SK-N-SH (cell line): ENCODE results near the gene RFTN1. TPM values are rescaled to one million over a fixed set of nuclear protein-coding genes. Genes with fewer than 3 reads are reported as not detected.

Experiments
- CTCF ChIA-PET: fragments of 300-600, 350-600 bp; formaldehyde crosslinking; extraction: SDS; loops from one replicate; lab custom pipeline; 2021; lab: Yijun Ruan, JAX
- POLR2A ChIA-PET: fragments of 350-600 bp; sonication (Branson Sonifier 250); formaldehyde crosslinking; extraction: SDS; loops from one replicate; lab custom pipeline; 2020; ENCODE audit warnings: antibody characterized with exemption, inconsistent platforms; lab: Yijun Ruan, JAX
- DNase-seq: peaks from one replicate; pipeline ENCODE4 v3.0.0; 2012
- H2AFZ ChIP-seq: fragments of 200-600 bp; sonication (generic); 2 replicates; pipeline ENCODE4 v1.8.1; 2016; ENCODE audit warnings: antibody characterized with exemption, mild to moderate bottlenecking, low read depth
- H3F3A ChIP-seq: fragments of 200-600 bp; sonication (generic); replicated peaks from 2 replicates; pipeline ENCODE3; 2016; ENCODE audit warnings: antibody characterized with exemption, mild to moderate bottlenecking; ENCODE audit not compliant: insufficient read depth
- H3K27ac ChIP-seq, 2 experiments: fragments of 200-500 bp in 1 of 2; fragments of 200-600 bp in 1 of 2; sonication (Bioruptor generic) in 1 of 2; sonication (generic), shearing (Covaris generic) in 1 of 2; 2 replicates each; pipeline versions ENCODE4 v1.5.1 to v1.6.1; 2014 to 2016; ENCODE audit warnings: low read depth in 2 of 2, inconsistent platforms in 1 of 2, low read length in 1 of 2, mild to moderate bottlenecking in 1 of 2, mixed read lengths in 1 of 2
- H3K27me3 ChIP-seq: fragments of 200-600 bp; sonication (generic), shearing (Covaris generic); 2 replicates; pipeline ENCODE4 v1.6.1; 2016; ENCODE audit warnings: mixed run types; ENCODE audit not compliant: insufficient read depth
- H3K36me3 ChIP-seq, 2 experiments: fragments of 200-500 bp in 1 of 2; fragments of 200-600 bp in 1 of 2; sonication (Bioruptor generic) in 1 of 2; sonication (generic) in 1 of 2; replicated peaks in 1 of 2; 2 replicates each; pipeline versions ENCODE3 to v1.5.1; 2014 to 2016; ENCODE audit warnings: low read length in 1 of 2, mild to moderate bottlenecking in 1 of 2; ENCODE audit not compliant: insufficient read depth in 2 of 2, control insufficient read depth in 1 of 2
- H3K4me1 ChIP-seq, 2 experiments: fragments of 200-500 bp in 1 of 2; fragments of 200-600 bp in 1 of 2; sonication (Bioruptor generic) in 1 of 2; sonication (generic), shearing (Covaris generic) in 1 of 2; 2 replicates each; pipeline versions ENCODE4 v1.5.1 to v1.6.1; 2014 to 2016; ENCODE audit warnings: low read depth in 1 of 2, low read length in 1 of 2, mixed run types in 1 of 2; ENCODE audit not compliant: insufficient read depth in 2 of 2, control insufficient read depth in 1 of 2
- H3K4me2 ChIP-seq: fragments of 200-600 bp; sonication (generic), shearing (Covaris generic); 2 replicates; pipeline ENCODE4 v1.6.1; 2017; ENCODE audit warnings: mixed run types
- H3K4me3 ChIP-seq, 2 experiments: fragments of 200-500 bp in 1 of 2; fragments of 200-600 bp in 1 of 2; sonication (Bioruptor generic) in 1 of 2; sonication (generic), shearing (Covaris generic) in 1 of 2; 2 replicates each; pipeline versions ENCODE4 v1.5.1 to v1.8.1; 2014 to 2016; ENCODE audit warnings: low read depth in 2 of 2, inconsistent platforms in 1 of 2, low read length in 1 of 2, mild to moderate bottlenecking in 1 of 2, mixed read lengths in 1 of 2, moderate library complexity in 1 of 2
- H3K79me2 ChIP-seq: fragments of 200-600 bp; sonication (generic); 2 replicates; pipeline ENCODE4 v1.8.1; 2017; ENCODE audit warnings: mild to moderate bottlenecking; ENCODE audit not compliant: insufficient read depth
- H3K9ac ChIP-seq: fragments of 200-600 bp; sonication (generic); 2 replicates; pipeline ENCODE4 v1.6.1; 2017; ENCODE audit warnings: mixed run types
- H3K9me2 ChIP-seq: fragments of 200-600 bp; sonication (generic); 2 replicates; pipeline ENCODE4 v1.6.1; 2017; ENCODE audit warnings: mixed run types
- H3K9me3 ChIP-seq: fragments of 200-600 bp; sonication (generic); 2 replicates; pipeline ENCODE4 v1.6.1; 2017; ENCODE audit warnings: mixed run types, mild to moderate bottlenecking, moderate library complexity
- H4K20me1 ChIP-seq: fragments of 200-600 bp; sonication (generic); 2 replicates; pipeline ENCODE4 v1.6.1; 2017; ENCODE audit warnings: mild to moderate bottlenecking, mixed run types; ENCODE audit not compliant: insufficient read depth
- ELF1 ChIP-seq: IDR thresholded peaks from 2 replicates; pipeline ENCODE4 v1.4.0; 2012
- EZH2phosphoT487 ChIP-seq: fragments of 200-600 bp; sonication (generic); IDR thresholded peaks from 2 replicates; pipeline ENCODE4 v1.6.1; 2017; ENCODE audit warnings: low read depth, mixed run types, mild to moderate bottlenecking, antibody characterized with exemption, moderate library complexity, borderline replicate concordance
- FOSL2 ChIP-seq: IDR thresholded peaks from 2 replicates; pipeline ENCODE4 v1.4.0; 2012; ENCODE audit warnings: low read depth, mild to moderate bottlenecking, moderate library complexity, borderline replicate concordance
- GATA2 ChIP-seq: sonication (generic); formaldehyde crosslinking; IDR thresholded peaks from 2 replicates; pipeline ENCODE4 v1.5.0; 2020; ENCODE audit warnings: mild to moderate bottlenecking, missing genetic modification reagents
- JUND ChIP-seq: IDR thresholded peaks from 2 replicates; pipeline ENCODE4 v1.4.0; 2012
- NRF1 ChIP-seq: IDR thresholded peaks from 2 replicates; pipeline ENCODE4 v1.6.1; 2012; ENCODE audit warnings: low read depth, mild to moderate bottlenecking, low read length
- POLR2AphosphoS5 ChIP-seq: IDR thresholded peaks from 2 replicates; pipeline ENCODE4 v1.6.1; 2012; ENCODE audit warnings: low read depth, low read length
- RAD21 ChIP-seq: IDR thresholded peaks from 2 replicates; pipeline ENCODE4 v1.6.1; 2012; ENCODE audit warnings: mild to moderate bottlenecking, low read length
- RXRA ChIP-seq: IDR thresholded peaks from 2 replicates; pipeline ENCODE4 v1.4.0; 2012; ENCODE audit warnings: low read depth, mild to moderate bottlenecking, borderline replicate concordance
- SMC3 ChIP-seq: IDR thresholded peaks from 2 replicates; pipeline ENCODE4 v1.6.1; 2012; ENCODE audit warnings: low read depth, low read length, improper control_type of control experiment
- TCF12 ChIP-seq: IDR thresholded peaks from 2 replicates; pipeline ENCODE4 v1.4.0; 2012
- USF1 ChIP-seq: IDR thresholded peaks from 2 replicates; pipeline ENCODE4 v1.4.0; 2012; ENCODE audit warnings: low read depth, borderline replicate concordance
- ZBTB33 ChIP-seq: IDR thresholded peaks from 2 replicates; pipeline ENCODE4 v1.4.0; 2012; ENCODE audit warnings: low read depth, borderline replicate concordance
- WGBS: methylation state at CpG from one replicate; pipeline ENCODE4 v1.1.6; 2017; ENCODE audit warnings: low lambda C conversion rate; 5-methylcytosine and 5-hydroxymethylcytosine counted together
- polyA plus RNA-seq, 3 experiments: library from polyadenylated mRNA; depleted of rRNA; stranded (reverse); fragments of >200 nt; gene quantifications; 2 replicates each; pipeline ENCODE4 v1.2.3, GENCODE V29; 2012
- TF ChIP-seq, protein P1 (sequence below): fragments of 150-350 bp; IDR thresholded peaks from 2 replicates; pipeline ENCODE4 v1.6.1; 2016; ENCODE audit warnings: mild to moderate bottlenecking, low read depth, low read length
- TF ChIP-seq, protein P2 (sequence below): fragments of 150-350 bp; IDR thresholded peaks from 2 replicates; pipeline ENCODE4 v1.6.1; 2017; ENCODE audit warnings: antibody characterized with exemption, low read length, low read depth, borderline replicate concordance

Gene RFTN1
- polyA plus RNA-seq, 1 of the 3 experiments (the other 2 are of a cell fraction) = 21.2 TPM

- TF ChIP-seq POLR2AphosphoS5 = no peak
- no peak for TF ChIP-seq GATA2 (CRISPR knock-in tag)
- no peak for TF ChIP-seq TCF12
- TF ChIP-seq RAD21 = no peak
- no peak for TF ChIP-seq ELF1
- no peak for TF ChIP-seq NRF1
- no peak for TF ChIP-seq JUND
- Histone ChIP-seq H3K4me3 (no peak overlapping the region), H3K27me3 (no peaks in the 10 kb centered on the region), H3K9ac (no peak overlapping the region), H3F3A (no peaks in the 10 kb centered on the region), H2AFZ (no peak overlapping the region), H3K4me2 (no peak overlapping the region), H3K27ac (no peak overlapping the region; a peak in 1 of 4 replicates), H3K9me2 (no peaks in the 10 kb centered on the region), H3K79me2 (no peaks in the 10 kb centered on the region), H4K20me1 (no peaks in the 10 kb centered on the region), H3K9me3 (peaks cover 4% of the 10 kb centered on the region; the same call in 1 of the 2 replicates), H3K36me3 (peaks cover 24 to 31% of the 10 kb centered on the region in 2 experiments), H3K4me1 (peaks cover 0 to 12% of the 10 kb centered on the region in 2 experiments; a peak in 2 of 4 replicates)
- no peak for DNase-seq
- WGBS = 97% methylated on average over 14 of the region's 15 CpGs
- ChIA-PET CTCF (interaction anchor here (2.3 kb wide), 1 partner anchor 192 kb away, joined by 7 read pairs; no protein-coding TSS in a partner anchor), POLR2A (no interaction called here)
Observed at GRCh38 chr3:16326724-16327349, 186.7 kb downstream of the RFTN1 start.

GRCh38 chr3:16325850-16326249 lies 187.6 kb downstream of the RFTN1 start:
- H3K27me3 ChIP-seq = no peaks in the 10 kb centered on the region
- ChIA-PET CTCF (interaction anchor here (0.6 to 2.3 kb wide), 2 partner anchors 24 to 193 kb away, joined by 3 to 7 read pairs; no protein-coding TSS in a partner anchor), POLR2A (no interaction called here)
- H4K20me1 ChIP-seq = no peaks in the 10 kb centered on the region
- no peak overlapping the region for H3K27ac ChIP-seq
- H3K4me1 ChIP-seq = peaks cover 0 to 12% of the 10 kb centered on the region in 2 experiments; a peak in 2 of 4 replicates
- H2AFZ ChIP-seq = no peak overlapping the region
- H3K9me2 ChIP-seq = no peaks in the 10 kb centered on the region
- no peak overlapping the region for H3K4me2 ChIP-seq
- WGBS = 100% methylated on average over 1 of the region's 4 CpGs
- H3K9me3 ChIP-seq = no peaks in the 10 kb centered on the region
- DNase-seq = no peak
- no peak for TF ChIP-seq POLR2AphosphoS5
- no peak for TF ChIP-seq ZBTB33
- no peak for TF ChIP-seq SMC3
- TF ChIP-seq, protein P1, sequence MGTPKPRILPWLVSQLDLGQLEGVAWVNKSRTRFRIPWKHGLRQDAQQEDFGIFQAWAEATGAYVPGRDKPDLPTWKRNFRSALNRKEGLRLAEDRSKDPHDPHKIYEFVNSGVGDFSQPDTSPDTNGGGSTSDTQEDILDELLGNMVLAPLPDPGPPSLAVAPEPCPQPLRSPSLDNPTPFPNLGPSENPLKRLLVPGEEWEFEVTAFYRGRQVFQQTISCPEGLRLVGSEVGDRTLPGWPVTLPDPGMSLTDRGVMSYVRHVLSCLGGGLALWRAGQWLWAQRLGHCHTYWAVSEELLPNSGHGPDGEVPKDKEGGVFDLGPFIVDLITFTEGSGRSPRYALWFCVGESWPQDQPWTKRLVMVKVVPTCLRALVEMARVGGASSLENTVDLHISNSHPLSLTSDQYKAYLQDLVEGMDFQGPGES = no peak
- no peak for TF ChIP-seq USF1
- TF ChIP-seq, protein P2, sequence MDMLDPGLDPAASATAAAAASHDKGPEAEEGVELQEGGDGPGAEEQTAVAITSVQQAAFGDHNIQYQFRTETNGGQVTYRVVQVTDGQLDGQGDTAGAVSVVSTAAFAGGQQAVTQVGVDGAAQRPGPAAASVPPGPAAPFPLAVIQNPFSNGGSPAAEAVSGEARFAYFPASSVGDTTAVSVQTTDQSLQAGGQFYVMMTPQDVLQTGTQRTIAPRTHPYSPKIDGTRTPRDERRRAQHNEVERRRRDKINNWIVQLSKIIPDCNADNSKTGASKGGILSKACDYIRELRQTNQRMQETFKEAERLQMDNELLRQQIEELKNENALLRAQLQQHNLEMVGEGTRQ = no peak
- TF ChIP-seq EZH2phosphoT487 = no peak
- no peak for TF ChIP-seq RXRA
- TF ChIP-seq FOSL2 = no peak
- H3K36me3 ChIP-seq = peaks cover 14 to 33% of the 10 kb centered on the region in 2 experiments
- H3K4me3 ChIP-seq = no peak overlapping the region
- H3K79me2 ChIP-seq = no peaks in the 10 kb centered on the region
- no peaks in the 10 kb centered on the region for H3F3A ChIP-seq
- H3K9ac ChIP-seq = no peak overlapping the region
